ENCODE data around the gene REG1A. TPM values are rescaled to one million over a fixed set of nuclear protein-coding genes. Genes with fewer than 3 reads are reported as not detected.

The REG1A gene
- total RNA-seq, 2 experiments from 2014 or later: not detected

- ChIA-PET POLR2A (no interaction called here), CTCF (no interaction called here)
- H3K27me3 ChIP-seq (ENCODE audit: control insufficient read depth in 1 of 2, insufficient read depth in 2 of 2, low read length in 2 of 2): no peaks in the 10 kb centered on the region
- Mint-ChIP-seq H3K27me3 (no peaks in the 10 kb centered on the region), H3K4me1 (ENCODE audit: low read depth) (no peaks in the 10 kb centered on the region), H3K4me3 (no peak overlapping the region), H3K36me3 (ENCODE audit: low read depth) (no peaks in the 10 kb centered on the region), H3K9me3 (peaks cover 8% of the 10 kb centered on the region), H3K27ac (no peak overlapping the region)
- no peak for TF ChIP-seq CTCF (IDR thresholded peaks at IDR 0.05)
- no peaks in the 10 kb centered on the region for H3K4me1 ChIP-seq (ENCODE audit: insufficient read depth, low read length)
- intact Hi-C loops (cut with DNase I, micrococcal nuclease): no loop called here
- ATAC-seq (ENCODE audit: poor library complexity): no peak
- no peak overlapping the region for H3K4me3 ChIP-seq (ENCODE audit: low read length)
- peaks cover 0 to 12% of the 10 kb centered on the region in 2 experiments for H3K9me3 ChIP-seq (ENCODE audit: control insufficient read depth in 1 of 2, insufficient read depth in 1 of 2, low read length in 2 of 2)
- no peaks in the 10 kb centered on the region for H3K36me3 ChIP-seq (ENCODE audit: insufficient read depth, low read length)
- DNase-seq: no peak
- no peak overlapping the region for H3K27ac ChIP-seq (ENCODE audit: low read depth in 1 of 2, low read length in 2 of 2)
These were observed 41.8 kb downstream of the REG1A start for GRCh38 chr2:79162132-79162531.

GRCh38 chr2:79162801-79163200 lies 42.5 kb downstream of the REG1A start:
- peaks cover 7% of the 10 kb centered on the region for H3K9me3 Mint-ChIP-seq
- H3K4me3 ChIP-seq (ENCODE audit: low read length): no peak overlapping the region
- H3K27ac ChIP-seq (ENCODE audit: low read depth in 1 of 2, low read length in 2 of 2): no peak overlapping the region
- no peak overlapping the region for H3K27ac Mint-ChIP-seq
- no peaks in the 10 kb centered on the region for H3K27me3 ChIP-seq (ENCODE audit: control insufficient read depth in 1 of 2, insufficient read depth in 2 of 2, low read length in 2 of 2)
- no peaks in the 10 kb centered on the region for H3K36me3 ChIP-seq (ENCODE audit: insufficient read depth, low read length)
- H3K4me3 Mint-ChIP-seq: no peak overlapping the region
- CTCF ChIA-PET: no interaction called here
- intact Hi-C loops (cut with DNase I, micrococcal nuclease): no loop called here
- DNase-seq (no peak), ATAC-seq (ENCODE audit: poor library complexity) (no peak)
- H3K27me3 Mint-ChIP-seq: no peaks in the 10 kb centered on the region
- H3K36me3 Mint-ChIP-seq (ENCODE audit: low read depth): no peaks in the 10 kb centered on the region
- H3K9me3 ChIP-seq (ENCODE audit: control insufficient read depth in 1 of 2, insufficient read depth in 1 of 2, low read length in 2 of 2): peaks cover 0 to 12% of the 10 kb centered on the region in 2 experiments
- H3K4me1 ChIP-seq (ENCODE audit: insufficient read depth, low read length): no peaks in the 10 kb centered on the region
- no peaks in the 10 kb centered on the region for H3K4me1 Mint-ChIP-seq (ENCODE audit: low read depth)
- POLR2A ChIA-PET: no interaction called here
- no peak for TF ChIP-seq CTCF (IDR thresholded peaks at IDR 0.05)

GRCh38 chr2:79171348-79171958 lies 51.2 kb downstream of the REG1A start:
- Histone ChIP-seq H3K4me3 (ENCODE audit: low read length) (no peak overlapping the region), H3K36me3 (ENCODE audit: insufficient read depth, low read length) (no peaks in the 10 kb centered on the region), H3K27ac (ENCODE audit: low read depth in 1 of 2, low read length in 2 of 2) (no peak overlapping the region), H3K4me1 (ENCODE audit: insufficient read depth, low read length) (no peaks in the 10 kb centered on the region), H3K9me3 (ENCODE audit: control insufficient read depth in 1 of 2, insufficient read depth in 1 of 2, low read length in 2 of 2) (peaks cover 0 to 9% of the 10 kb centered on the region in 2 experiments), H3K27me3 (ENCODE audit: control insufficient read depth in 1 of 2, insufficient read depth in 2 of 2, low read length in 2 of 2) (no peaks in the 10 kb centered on the region)
- intact Hi-C loops (cut with DNase I, micrococcal nuclease): no loop called here
- ATAC-seq (ENCODE audit: poor library complexity) (no peak), DNase-seq (no peak)
- TF ChIP-seq CTCF (IDR thresholded peaks at IDR 0.05): no peak
- H3K9me3 Mint-ChIP-seq: peaks cover 14% of the 10 kb centered on the region
- CTCF ChIA-PET: no interaction called here
- H3K27me3 Mint-ChIP-seq: no peaks in the 10 kb centered on the region
- no peaks in the 10 kb centered on the region for H3K4me1 Mint-ChIP-seq (ENCODE audit: low read depth)
- H3K27ac Mint-ChIP-seq: no peak overlapping the region
- POLR2A ChIA-PET: no interaction called here
- no peak overlapping the region for H3K4me3 Mint-ChIP-seq
- H3K36me3 Mint-ChIP-seq (ENCODE audit: low read depth): no peaks in the 10 kb centered on the region

Other genes starting within 250 kb of the REG1A start
- not detected for gene REG3G, start 94.8 kb upstream of the REG1A start, total RNA-seq
- gene REG1B, start 32.5 kb upstream of the REG1A start, total RNA-seq: not detected
- gene REG3A, start 39.3 kb downstream of the REG1A start, total RNA-seq: not detected